ENCODE data around the gene STRN4.

STRN4 gene

DNA sequence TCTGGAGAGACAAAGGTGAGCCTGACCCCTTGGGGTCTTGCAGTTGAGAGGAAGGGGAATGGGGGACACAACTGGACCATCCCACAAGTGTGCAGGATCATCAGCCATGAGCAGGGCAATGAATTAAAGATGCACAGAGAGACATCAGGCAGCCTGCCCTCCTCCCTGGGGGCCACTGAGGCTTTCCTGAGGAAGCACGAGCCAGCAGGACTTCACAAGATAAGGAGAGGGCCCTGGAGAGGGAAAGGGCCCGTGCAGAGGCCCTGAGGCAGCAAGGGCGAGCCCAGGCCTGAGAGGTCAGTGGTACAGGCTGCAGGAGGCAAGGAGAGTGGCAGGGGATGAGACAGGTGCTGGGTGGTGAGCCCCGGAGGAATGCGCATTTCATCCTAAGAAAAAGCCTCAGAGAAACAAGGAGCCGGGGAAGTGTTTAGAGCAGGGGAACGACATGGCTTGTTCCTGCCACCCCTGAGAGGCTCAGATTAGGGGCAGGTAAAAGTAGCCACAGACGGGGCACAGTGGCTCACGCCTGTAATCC is 20.3 kb downstream of the STRN4 start:
- H3K4me1 ChIP-seq (ENCODE audit: control insufficient read depth, insufficient read depth, low read length) = no peaks in the 10 kb centered on the region
- peaks cover 30% of the 10 kb centered on the region for H3K36me3 ChIP-seq (ENCODE audit: control insufficient read depth, insufficient read depth, low read length)
- H3K9ac ChIP-seq (ENCODE audit: low read length) = no peak overlapping the region
- H3K4me3 ChIP-seq (ENCODE audit: low read length) = no peak overlapping the region
- H3K27me3 ChIP-seq (ENCODE audit: control insufficient read depth, insufficient read depth, low read length) = no peaks in the 10 kb centered on the region
- no peaks in the 10 kb centered on the region for H3K9me3 ChIP-seq (ENCODE audit: control insufficient read depth, low read length)

GRCh38 chr19:46725036-46725820 is 21.0 kb downstream of the STRN4 start:
- H3K36me3 ChIP-seq (ENCODE audit: control insufficient read depth, insufficient read depth, low read length) = peaks cover 30% of the 10 kb centered on the region
- H3K9ac ChIP-seq (ENCODE audit: low read length) = no peak overlapping the region
- no peaks in the 10 kb centered on the region for H3K9me3 ChIP-seq (ENCODE audit: control insufficient read depth, low read length)
- H3K4me3 ChIP-seq (ENCODE audit: low read length) = no peak overlapping the region
- H3K4me1 ChIP-seq (ENCODE audit: control insufficient read depth, insufficient read depth, low read length) = no peaks in the 10 kb centered on the region
- no peaks in the 10 kb centered on the region for H3K27me3 ChIP-seq (ENCODE audit: control insufficient read depth, insufficient read depth, low read length)

DNA sequence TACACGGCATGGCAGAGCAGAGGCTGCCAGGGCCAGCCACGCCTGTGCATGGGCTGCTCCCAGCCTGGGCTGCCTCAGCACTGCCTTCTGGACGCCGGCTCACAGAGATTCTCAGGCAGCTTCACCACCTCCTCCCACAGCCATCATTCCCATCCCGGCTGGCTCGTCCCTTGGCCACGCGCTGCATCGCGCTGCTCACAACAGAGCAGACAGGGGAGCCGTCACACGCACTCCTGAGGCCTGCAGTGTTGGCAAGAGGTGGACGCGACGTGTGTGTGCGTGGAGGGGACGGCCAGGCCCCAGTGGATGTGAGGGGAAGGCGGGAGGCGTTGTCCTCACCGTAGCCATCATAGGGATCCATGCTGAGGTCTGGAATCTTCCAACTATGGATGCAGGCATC is 21.8 kb downstream of the STRN4 start:
- Histone ChIP-seq H3K4me1 (ENCODE audit: control insufficient read depth, insufficient read depth, low read length) (no peaks in the 10 kb centered on the region), H3K9ac (ENCODE audit: low read length) (no peak overlapping the region), H3K27me3 (ENCODE audit: control insufficient read depth, insufficient read depth, low read length) (no peaks in the 10 kb centered on the region), H3K4me3 (ENCODE audit: low read length) (no peak overlapping the region), H3K36me3 (ENCODE audit: control insufficient read depth, insufficient read depth, low read length) (peaks cover 26% of the 10 kb centered on the region), H3K9me3 (ENCODE audit: control insufficient read depth, low read length) (no peaks in the 10 kb centered on the region)

DNA sequence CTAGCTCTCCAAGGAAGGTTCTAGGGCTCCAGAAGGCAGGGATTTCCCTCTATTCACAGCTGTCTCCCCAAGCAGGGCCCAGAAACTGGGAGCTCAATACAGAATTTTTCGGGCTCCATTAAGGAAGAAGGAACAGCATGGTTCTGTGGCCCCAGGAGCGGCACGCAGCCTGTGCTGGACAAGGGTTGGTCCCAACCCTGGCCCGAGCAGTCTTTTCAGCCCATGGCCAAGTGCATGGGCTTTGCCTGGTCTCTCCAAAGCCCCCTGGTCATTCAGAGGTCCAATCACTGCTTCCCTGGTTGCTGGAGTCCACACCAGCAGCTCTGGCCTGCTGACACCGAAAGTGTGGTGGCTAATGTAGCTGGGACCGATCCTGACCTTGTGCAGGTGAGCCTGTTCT is 22.8 kb downstream of the STRN4 start:
- peaks cover 25% of the 10 kb centered on the region for H3K36me3 ChIP-seq (ENCODE audit: control insufficient read depth, insufficient read depth, low read length)
- H3K4me1 ChIP-seq (ENCODE audit: control insufficient read depth, insufficient read depth, low read length) = peaks cover 4% of the 10 kb centered on the region
- H3K27me3 ChIP-seq (ENCODE audit: control insufficient read depth, insufficient read depth, low read length) = no peaks in the 10 kb centered on the region
- no peaks in the 10 kb centered on the region for H3K9me3 ChIP-seq (ENCODE audit: control insufficient read depth, low read length)
- no peak overlapping the region for H3K4me3 ChIP-seq (ENCODE audit: low read length)
- no peak overlapping the region for H3K9ac ChIP-seq (ENCODE audit: low read length)

- peaks cover 8% of the 10 kb centered on the region for H3K4me1 ChIP-seq (ENCODE audit: control insufficient read depth, insufficient read depth, low read length)
- peaks cover 21% of the 10 kb centered on the region for H3K36me3 ChIP-seq (ENCODE audit: control insufficient read depth, insufficient read depth, low read length)
- no peak overlapping the region for H3K9ac ChIP-seq (ENCODE audit: low read length)
- H3K4me3 ChIP-seq (ENCODE audit: low read length) = no peak overlapping the region
- H3K27me3 ChIP-seq (ENCODE audit: control insufficient read depth, insufficient read depth, low read length) = no peaks in the 10 kb centered on the region
- no peaks in the 10 kb centered on the region for H3K9me3 ChIP-seq (ENCODE audit: control insufficient read depth, low read length)
These were observed 23.2 kb downstream of the STRN4 start for GRCh38 chr19:46723023-46723461.

GRCh38 chr19:46722421-46723022 is 23.7 kb downstream of the STRN4 start:
- H3K4me3 ChIP-seq (ENCODE audit: low read length) = no peak overlapping the region
- peaks cover 13% of the 10 kb centered on the region for H3K4me1 ChIP-seq (ENCODE audit: control insufficient read depth, insufficient read depth, low read length)

GRCh38 chr19:46722004-46722380 is 24.3 kb downstream of the STRN4 start:
- Histone ChIP-seq H3K9ac (ENCODE audit: low read length) (no peak overlapping the region), H3K9me3 (ENCODE audit: control insufficient read depth, low read length) (no peaks in the 10 kb centered on the region), H3K4me3 (ENCODE audit: low read length) (no peak overlapping the region), H3K4me1 (ENCODE audit: control insufficient read depth, insufficient read depth, low read length) (peaks cover 14% of the 10 kb centered on the region), H3K27me3 (ENCODE audit: control insufficient read depth, insufficient read depth, low read length) (no peaks in the 10 kb centered on the region), H3K36me3 (ENCODE audit: control insufficient read depth, insufficient read depth, low read length) (peaks cover 13% of the 10 kb centered on the region)

More at GRCh38 chr19:46722421-46723022, 23.7 kb downstream of the STRN4 start:
- Histone ChIP-seq H3K27me3 (ENCODE audit: control insufficient read depth, insufficient read depth, low read length) (no peaks in the 10 kb centered on the region), H3K9me3 (ENCODE audit: control insufficient read depth, low read length) (no peaks in the 10 kb centered on the region), H3K36me3 (ENCODE audit: control insufficient read depth, insufficient read depth, low read length) (peaks cover 16% of the 10 kb centered on the region), H3K9ac (ENCODE audit: low read length) (no peak overlapping the region)

- H3K4me1 ChIP-seq (ENCODE audit: control insufficient read depth, insufficient read depth, low read length) = peaks cover 14% of the 10 kb centered on the region
- H3K9ac ChIP-seq (ENCODE audit: low read length) = no peak overlapping the region
- H3K36me3 ChIP-seq (ENCODE audit: control insufficient read depth, insufficient read depth, low read length) = peaks cover 8% of the 10 kb centered on the region
- no peaks in the 10 kb centered on the region for H3K9me3 ChIP-seq (ENCODE audit: control insufficient read depth, low read length)
- no peaks in the 10 kb centered on the region for H3K27me3 ChIP-seq (ENCODE audit: control insufficient read depth, insufficient read depth, low read length)
- no peak overlapping the region for H3K4me3 ChIP-seq (ENCODE audit: low read length)
These were observed 24.8 kb downstream of the STRN4 start for GRCh38 chr19:46721269-46722003.

DNA sequence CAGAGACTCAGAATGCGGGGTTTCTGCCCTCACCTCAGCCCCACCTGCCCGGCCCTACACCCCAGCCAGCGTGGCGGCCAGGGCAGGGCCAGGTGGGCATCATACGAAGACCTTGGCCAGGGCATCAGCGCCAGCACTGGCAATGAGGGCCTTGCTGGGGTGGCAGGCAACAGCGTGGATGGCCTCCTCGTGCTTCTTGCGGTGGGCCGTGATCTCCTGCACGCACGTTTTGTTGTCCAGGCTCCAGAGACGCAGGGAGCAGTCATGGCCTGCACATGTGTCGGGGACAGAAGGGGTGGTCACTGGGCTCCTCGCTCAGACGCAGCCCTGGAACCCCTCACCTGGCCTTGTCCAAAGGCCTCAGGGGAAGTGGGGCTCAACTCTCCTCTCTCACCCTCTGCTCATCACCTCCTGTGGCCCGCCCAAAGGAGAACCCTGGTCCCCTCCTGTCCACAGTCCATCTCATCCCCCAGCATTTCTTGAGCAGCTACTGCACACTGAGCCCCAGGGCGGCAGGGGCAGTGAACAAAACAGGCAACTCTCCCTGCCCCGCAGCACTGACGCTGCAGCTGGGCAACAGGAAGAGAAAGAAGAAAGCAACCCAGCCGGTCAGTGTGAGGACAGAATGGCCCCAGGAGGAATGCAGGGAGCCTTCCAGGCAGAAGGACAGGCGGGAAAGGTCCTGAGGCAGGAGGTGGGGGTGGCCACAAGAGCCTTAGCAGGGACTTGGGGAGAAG is 25.6 kb downstream of the STRN4 start:
- peaks cover 8% of the 10 kb centered on the region for H3K36me3 ChIP-seq (ENCODE audit: control insufficient read depth, insufficient read depth, low read length)
- H3K9me3 ChIP-seq (ENCODE audit: control insufficient read depth, low read length) = no peaks in the 10 kb centered on the region
- H3K4me3 ChIP-seq (ENCODE audit: low read length) = no peak overlapping the region
- no peak overlapping the region for H3K9ac ChIP-seq (ENCODE audit: low read length)
- H3K4me1 ChIP-seq (ENCODE audit: control insufficient read depth, insufficient read depth, low read length) = peaks cover 16% of the 10 kb centered on the region
- no peaks in the 10 kb centered on the region for H3K27me3 ChIP-seq (ENCODE audit: control insufficient read depth, insufficient read depth, low read length)

GRCh38 chr19:46719629-46720502 is 26.4 kb downstream of the STRN4 start:
- Histone ChIP-seq H3K9me3 (ENCODE audit: control insufficient read depth, low read length) (no peaks in the 10 kb centered on the region), H3K4me1 (ENCODE audit: control insufficient read depth, insufficient read depth, low read length) (peaks cover 22% of the 10 kb centered on the region), H3K9ac (ENCODE audit: low read length) (no peak overlapping the region), H3K4me3 (ENCODE audit: low read length) (no peak overlapping the region), H3K36me3 (ENCODE audit: control insufficient read depth, insufficient read depth, low read length) (peaks cover 8% of the 10 kb centered on the region), H3K27me3 (ENCODE audit: control insufficient read depth, insufficient read depth, low read length) (no peaks in the 10 kb centered on the region)
